IMR-90 (cell line): ENCODE measurements around the gene RAPGEF1. TPM values are rescaled to one million over a fixed set of nuclear protein-coding genes. Genes with fewer than 3 reads are reported as not detected.

Experiments
- ATAC-seq: fragments of 200-7000 bp; cut with Tn5 transposase; 2 replicates; pipeline ENCODE4 v1.9.1; 2020; ENCODE audit warnings: low read depth, mild to moderate bottlenecking, moderate library complexity
- BruUV-seq: library from RNA; stranded (reverse); fragments of 400-500 nt; replicated peaks from 2 replicates; lab custom pipeline; 2021; lab: Mats Ljungman, UMichigan
- CTCF ChIA-PET: fragments of 300-600 bp; formaldehyde crosslinking; extraction: SDS; loops from one replicate; lab custom pipeline; 2021; ENCODE audit warnings: antibody characterized with exemption; lab: Yijun Ruan, JAX
- POLR2A ChIA-PET: fragments of 300-600 bp; sonication (Branson Sonifier 250); formaldehyde crosslinking; loops from one replicate; lab custom pipeline; 2022; ENCODE audit warnings: antibody characterized with exemption; ENCODE audit not compliant: unreplicated experiment; lab: Charles Lee
- DNase-seq: peaks from one replicate; pipeline ENCODE4 v3.0.0; 2013
- H2AFZ ChIP-seq: replicated peaks from 2 replicates; pipeline ENCODE3; 2013; ENCODE audit warnings: low read length, mild to moderate bottlenecking; ENCODE audit not compliant: poor library complexity
- H2AK5ac ChIP-seq: 2 replicates; pipeline ENCODE4 v1.6.1; 2013; ENCODE audit warnings: low read depth, low read length, inconsistent platforms
- H2AK9ac ChIP-seq: replicated peaks from 2 replicates; pipeline ENCODE3; 2013; ENCODE audit warnings: mild to moderate bottlenecking, low read depth, low read length, moderate library complexity; ENCODE audit not compliant: poor library complexity
- H2BK120ac ChIP-seq: 2 replicates; pipeline ENCODE4 v1.6.1; 2013; ENCODE audit warnings: low read depth, low read length, inconsistent platforms
- H2BK15ac ChIP-seq: 3 replicates; pipeline ENCODE4 v1.6.1; 2013; ENCODE audit warnings: low read depth, low read length, inconsistent platforms
- H2BK20ac ChIP-seq: 2 replicates; pipeline ENCODE4 v1.6.1; 2013; ENCODE audit warnings: low read depth, mild to moderate bottlenecking, inconsistent platforms, low read length, moderate library complexity
- H2BK5ac ChIP-seq: 2 replicates; pipeline ENCODE4 v1.6.1; 2013; ENCODE audit warnings: mild to moderate bottlenecking, low read depth, low read length, inconsistent platforms; ENCODE audit not compliant: poor library complexity, severe bottlenecking
- H3K14ac ChIP-seq: replicated peaks from 2 replicates; pipeline ENCODE4 v1.6.1; 2013; ENCODE audit warnings: low read depth, low read length, inconsistent platforms
- H3K18ac ChIP-seq: 2 replicates; pipeline ENCODE4 v1.6.1; 2013; ENCODE audit warnings: low read depth, low read length, control low read depth
- H3K23ac ChIP-seq: 2 replicates; pipeline ENCODE4 v1.6.1; 2013; ENCODE audit warnings: low read depth, low read length, inconsistent platforms
- H3K27ac ChIP-seq: 2 replicates; pipeline ENCODE4 v1.5.1; 2013; ENCODE audit warnings: mild to moderate bottlenecking, control low read depth, low read length; ENCODE audit not compliant: insufficient read depth
- H3K27me3 ChIP-seq: 2 replicates; pipeline ENCODE4 v1.6.1; 2013; ENCODE audit warnings: low read length; ENCODE audit not compliant: control insufficient read depth, insufficient read depth
- H3K36me3 ChIP-seq: 2 replicates; pipeline ENCODE4 v1.6.1; 2013; ENCODE audit warnings: low read length, mixed read lengths; ENCODE audit not compliant: control insufficient read depth, insufficient read depth
- H3K4ac ChIP-seq: 2 replicates; pipeline ENCODE4 v1.6.1; 2013; ENCODE audit warnings: low read depth, low read length, inconsistent platforms
- H3K4me1 ChIP-seq: 2 replicates; pipeline ENCODE4 v1.6.1; 2013; ENCODE audit warnings: low read length, mixed read lengths; ENCODE audit not compliant: control insufficient read depth, insufficient read depth
- H3K4me2 ChIP-seq: 2 replicates; pipeline ENCODE4 v1.6.1; 2013; ENCODE audit warnings: low read depth, mild to moderate bottlenecking, control low read depth, low read length, moderate library complexity
- H3K4me3 ChIP-seq: 2 replicates; pipeline ENCODE4 v1.5.1; 2013; ENCODE audit warnings: low read depth, mild to moderate bottlenecking, control low read depth, low read length, moderate library complexity; ENCODE audit not compliant: insufficient read depth
- H3K56ac ChIP-seq: 2 replicates; pipeline ENCODE4 v1.6.1; 2013; ENCODE audit warnings: low read length, inconsistent platforms; ENCODE audit not compliant: insufficient read depth; ENCODE audit errors: extremely low read depth
- H3K79me1 ChIP-seq, 2 experiments: 2 replicates each; pipeline ENCODE4 v1.6.1; 2013; ENCODE audit warnings: low read length in 2 of 2, inconsistent platforms in 1 of 2, low read depth in 1 of 2
- H3K9ac ChIP-seq: 2 replicates; pipeline ENCODE4 v1.6.1; 2013; ENCODE audit warnings: low read depth, low read length, control low read depth
- H3K9me1 ChIP-seq: 2 replicates; pipeline ENCODE4 v1.6.1; 2013; ENCODE audit warnings: low read length, inconsistent platforms; ENCODE audit not compliant: insufficient read depth
- H3K9me3 ChIP-seq: 2 replicates; pipeline ENCODE4 v1.6.1; 2013; ENCODE audit warnings: low read length; ENCODE audit not compliant: control insufficient read depth, insufficient read depth
- H4K20me1 ChIP-seq: 2 replicates; pipeline ENCODE4 v1.6.1; 2013; ENCODE audit warnings: low read length, inconsistent platforms; ENCODE audit not compliant: insufficient read depth
- H4K5ac ChIP-seq: 2 replicates; pipeline ENCODE4 v1.6.1; 2013; ENCODE audit warnings: mild to moderate bottlenecking, low read depth, low read length, control low read depth
- H4K8ac ChIP-seq, 2 experiments: 2 replicates each; pipeline ENCODE4 v1.6.1; 2013; ENCODE audit warnings: low read depth in 2 of 2, low read length in 2 of 2, control low read depth in 1 of 2, inconsistent platforms in 1 of 2
- H4K91ac ChIP-seq: 2 replicates; pipeline ENCODE4 v1.6.1; 2013; ENCODE audit warnings: low read depth, low read length, inconsistent platforms; ENCODE audit not compliant: insufficient read depth
- CEBPB ChIP-seq: IDR thresholded peaks from 2 replicates; pipeline ENCODE4 v1.6.1; 2012; ENCODE audit warnings: low read depth, low read length, improper control_type of control experiment
- MAZ ChIP-seq: IDR thresholded peaks from 2 replicates; pipeline ENCODE4 v1.6.1; 2012; ENCODE audit warnings: low read depth, mild to moderate bottlenecking, low read length, improper control_type of control experiment, moderate library complexity, borderline replicate concordance
- MXI1 ChIP-seq: IDR thresholded peaks from 2 replicates; pipeline ENCODE4 v1.6.1; 2012; ENCODE audit warnings: low read depth, mild to moderate bottlenecking, low read length, moderate library complexity, borderline replicate concordance
- RCOR1 ChIP-seq: IDR thresholded peaks from 2 replicates; pipeline ENCODE4 v1.6.1; 2012; ENCODE audit warnings: mild to moderate bottlenecking, low read length, improper control_type of control experiment; ENCODE audit not compliant: insufficient replicate concordance
- RFX5 ChIP-seq: IDR thresholded peaks from 2 replicates; pipeline ENCODE4 v1.8.0; 2012; ENCODE audit warnings: low read depth, mild to moderate bottlenecking, low read length, moderate library complexity
- WGBS, 2 experiments: methylation state at CpG; one replicate each; pipeline versions ENCODE4 v1.1.5 to v1.1.7; 2013; ENCODE audit warnings: missing lambda C conversion rate in 2 of 2; ENCODE audit not compliant: insufficient read length in 1 of 2; ENCODE audit errors: extremely low coverage in 2 of 2; 5-methylcytosine and 5-hydroxymethylcytosine counted together
- dilution Hi-C: fragments of 300-500 bp; cut with HindIII; formaldehyde crosslinking; loops from one replicate; pipeline ENCODE4 v1.14.3; 2018; ENCODE audit warnings: low sequenced_read_pairs; ENCODE audit not compliant: unreplicated experiment
- in situ Hi-C: fragments of 300-500 bp; cut with MboI; formaldehyde crosslinking; loops from 3 replicates; pipeline ENCODE4 v1.14.3; 2019; ENCODE audit warnings: low sequenced_read_pairs, inconsistent platforms, mixed read lengths
- intact Hi-C: fragments of 100-400 bp; cut with micrococcal nuclease; formaldehyde crosslinking; loops from 2 replicates; pipeline ENCODE4 v1.10.0; 2022
- polyA plus RNA-seq, 3 experiments: library from polyadenylated mRNA; depleted of rRNA; stranded (reverse); fragments of >200 nt; gene quantifications; 2 replicates each; pipeline ENCODE4 v1.2.3, GENCODE V29; 2012; ENCODE audit warnings: low replicate concordance in 1 of 3
- total RNA-seq: library from RNA; depleted of rRNA; stranded (reverse); fragments of >200 nt; gene quantifications from 2 replicates; pipeline ENCODE4 v1.2.3, GENCODE V29; 2012

Gene RAPGEF1
- total and polyA plus RNA-seq, 2 of the 4 experiments (the other 2 are of a cell fraction), result 13.1 to 22.3 TPM

DNA sequence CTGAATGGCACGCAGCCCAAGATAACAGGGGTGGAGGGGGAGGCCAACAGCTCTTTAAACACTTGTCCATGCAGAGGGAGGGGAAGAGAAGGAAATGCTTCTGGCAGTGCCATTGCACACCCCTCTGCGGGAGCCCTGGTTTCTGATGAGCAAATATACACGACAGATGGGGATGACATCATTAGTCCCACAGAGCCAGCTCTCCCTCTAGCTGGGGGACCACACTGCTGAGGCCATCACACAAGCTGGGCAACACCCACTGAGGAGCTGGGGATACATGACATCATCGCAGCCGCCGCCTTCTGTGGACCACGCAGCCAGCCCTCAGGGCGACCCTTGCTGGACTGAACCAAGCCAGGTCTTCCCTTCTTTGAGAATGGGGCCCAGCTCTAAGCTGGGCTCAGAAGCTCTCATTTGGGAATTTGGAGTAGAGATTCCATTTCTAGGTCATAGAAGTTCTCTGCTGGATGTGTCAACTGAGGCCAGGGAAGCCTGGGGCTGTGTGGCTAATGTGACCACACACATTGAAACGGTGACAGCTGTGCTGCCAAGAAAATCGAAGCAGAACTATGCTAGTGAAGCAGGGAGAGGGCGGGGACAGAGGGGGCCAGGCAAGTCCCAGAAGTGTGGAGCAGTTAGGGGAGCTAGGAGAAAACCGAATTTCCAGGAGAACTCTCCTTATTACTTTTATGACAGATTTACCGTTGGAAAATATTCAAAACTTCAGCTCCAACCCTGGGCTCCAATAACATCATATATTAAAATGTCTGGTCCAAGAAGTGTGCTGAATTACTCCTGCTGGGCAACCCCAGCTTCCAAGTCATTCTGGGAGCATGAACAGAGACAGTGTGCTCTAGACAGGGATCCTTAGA, 115.0 kb downstream of the RAPGEF1 start:
- Histone ChIP-seq H3K4me2 (no peak overlapping the region), H2BK120ac (no peak overlapping the region), H3K27me3 (no peaks in the 10 kb centered on the region), H4K8ac (no peak overlapping the region; a peak in 1 of 4 replicates), H3K27ac (no peak overlapping the region), H2AFZ (no peak overlapping the region), H2BK5ac (no peak overlapping the region), H3K9me3 (no peaks in the 10 kb centered on the region), H3K18ac (no peak overlapping the region), H2BK15ac (no peak overlapping the region), H2AK5ac (peak overlapping the region; percentile 6; the same call in 1 of the 2 replicates), H4K5ac (no peak overlapping the region), H3K56ac (no peak overlapping the region), H3K36me3 (peaks cover 40% of the 10 kb centered on the region), H3K4me1 (peaks cover 15% of the 10 kb centered on the region), H3K9ac (no peak overlapping the region), H3K4ac (peak overlapping the region; percentile 70; the same call in 1 of the 2 replicates), H2BK20ac (peak overlapping the region; percentile 35; the same call in 1 of the 2 replicates), H3K4me3 (no peak overlapping the region), H4K91ac (peak overlapping the region; percentile 8; the same call in 1 of the 2 replicates), H3K79me1 (0 out of 4 replicates have a peak, but pooled peaks cover 3 to 16% of the 10 kb centered on the region in 2 experiments), H3K23ac (peak overlapping the region; percentile 73; the same call in 1 of the 2 replicates), H3K9me1 (peaks cover 30% of the 10 kb centered on the region), H2AK9ac (peak overlapping the region; percentile 83), H3K14ac (peak overlapping the region; percentile 74; the same call in 1 of the 2 replicates), H4K20me1 (0 out of 2 replicates have a peak, but pooled peaks cover 5% of the 10 kb centered on the region)
- 81% methylated on average over 6 of the region's 13 CpGs; no CpG with 5 or more reads in 1 of the 2 experiments for WGBS, 2 experiments
- BruUV-seq, result no TSS peak
- DNase-seq (peak; percentile 40), ATAC-seq (0 out of 2 replicates have a peak, but pooled peaks have one; percentile 10)
- POLR2A ChIA-PET, result no interaction called here
- dilution Hi-C loops, result no loop called here
- in situ Hi-C loops, result no loop called here
- TF ChIP-seq RFX5 (no peak), MAZ (no peak), RCOR1 (no peak), CEBPB (no peak), MXI1 (no peak)
- intact Hi-C loops, result no loop called here
- CTCF ChIA-PET, result interaction anchor here (0.6 to 0.8 kb wide), 2 partner anchors 16 to 468 kb away, joined by 3 to 7 read pairs; no protein-coding TSS in a partner anchor
